ENCODE measurements around the gene PDXP. TPM values are rescaled to one million over a fixed set of nuclear protein-coding genes. Genes with fewer than 3 reads are reported as not detected.

PDXP gene
- total and polyA plus RNA-seq, 2 of the 13 experiments (the other 11 are each of a cell fraction or from before 2014, with no cell fraction given), result 58.2 to 70.6 TPM

- no peak for TF ChIP-seq MTERF4 (CRISPR knock-in tag; IDR thresholded peaks at IDR 0.05)
- peak; percentile 87 for TF ChIP-seq RXRB (CRISPR knock-in tag; IDR thresholded peaks at IDR 0.05; ENCODE audit: borderline replicate concordance)
- peak; percentile 51; the same call in 1 of the 2 replicates for TF ChIP-seq ZNF614 (CRISPR knock-in tag; IDR thresholded peaks at IDR 0.05; ENCODE audit: borderline replicate concordance)
- TF ChIP-seq PHF21A (CRISPR knock-in tag; IDR thresholded peaks at IDR 0.05), result peak; percentile 38; the same call in 1 of the 2 replicates
- TF ChIP-seq ZNF20 (CRISPR knock-in tag; IDR thresholded peaks at IDR 0.05), result no peak
- TF ChIP-seq SOX6 (IDR thresholded peaks at IDR 0.05), result no peak
- TF ChIP-seq SOX6 (CRISPR knock-in tag; IDR thresholded peaks at IDR 0.05), result peak; percentile 52
- TF ChIP-seq NR2F1 (CRISPR knock-in tag; IDR thresholded peaks at IDR 0.05), result peak; percentile 33 to 72; a peak in 3 of 4 replicates
- TF ChIP-seq ZNF350 (CRISPR knock-in tag; IDR thresholded peaks at IDR 0.05; ENCODE audit: borderline replicate concordance, low read depth), result peak; percentile 42; the same call in 1 of the 2 replicates
- TF ChIP-seq HDAC2 (CRISPR knock-in tag; IDR thresholded peaks at IDR 0.05), result 0 out of 2 replicates have a peak, but pooled peaks have one; percentile 67
- TF ChIP-seq ZNF770 (CRISPR knock-in tag; IDR thresholded peaks at IDR 0.05), result peak; percentile 37; the same call in 1 of the 2 replicates
- TF ChIP-seq SSRP1 (CRISPR knock-in tag; IDR thresholded peaks at IDR 0.05), result peak; percentile 52; the same call in 1 of the 2 replicates
- 0 out of 2 replicates have a peak, but pooled peaks have one; percentile 23 for TF ChIP-seq MLX (CRISPR knock-in tag; IDR thresholded peaks at IDR 0.05)
- peak; percentile 56; the same call in 1 of the 2 replicates for TF ChIP-seq ZNF362 (CRISPR knock-in tag; IDR thresholded peaks at IDR 0.05; ENCODE audit: borderline replicate concordance)
- peak; percentile 51; the same call in 1 of the 2 replicates for TF ChIP-seq ETV5 (CRISPR knock-in tag; IDR thresholded peaks at IDR 0.05; ENCODE audit: borderline replicate concordance)
- TF ChIP-seq ZNF275 (CRISPR knock-in tag; IDR thresholded peaks at IDR 0.05; ENCODE audit: borderline replicate concordance), result no peak
- TF ChIP-seq ZNF710 (CRISPR knock-in tag; IDR thresholded peaks at IDR 0.05; ENCODE audit: borderline replicate concordance), result peak; percentile 97
- TF ChIP-seq TGIF2 (CRISPR knock-in tag; IDR thresholded peaks at IDR 0.05), result peak; percentile 90
Measured at GRCh38 chr22:37661160-37661924, 2.8 kb downstream of the PDXP start (continued).

Data from HepG2 (cell line).